HCT116 (cell line): Measurements from ENCODE around the gene FRMD8. TPM values are rescaled to one million over a fixed set of nuclear protein-coding genes. Genes with fewer than 3 reads are reported as not detected.

Source experiments
- ATAC-seq: fragments of 200-7000 bp; cut with Tn5 transposase; 2 replicates; pipeline ENCODE4 v1.9.1; 2020; ENCODE audit warnings: mild to moderate bottlenecking, moderate library complexity
- Bru-seq: library from RNA; stranded (reverse); fragments of 400-500 nt; gene quantifications from one replicate; lab custom pipeline; 2021; lab: Mats Ljungman, UMichigan
- BruChase-seq, 2 experiments: library from RNA; stranded (reverse); fragments of 400-500 nt; gene quantifications; one replicate each; lab custom pipeline; 2021; lab: Mats Ljungman, UMichigan
- BruUV-seq: library from RNA; stranded (reverse); fragments of 400-500 nt; replicated peaks from 2 replicates; lab custom pipeline; 2021; lab: Mats Ljungman, UMichigan
- CTCF ChIA-PET: fragments of 300-600 bp; sonication (Branson Sonifier 250); formaldehyde crosslinking; loops from one replicate; lab custom pipeline; 2021; ENCODE audit warnings: antibody characterized with exemption; lab: Charles Lee
- POLR2A ChIA-PET: fragments of 300-600, 350-600 bp; sonication (Branson Sonifier 250); formaldehyde crosslinking; loops from one replicate; lab custom pipeline; 2021; ENCODE audit warnings: antibody characterized with exemption; lab: Charles Lee
- RAD21 ChIA-PET, 2 experiments: fragments of 300-600 bp; sonication (Branson Sonifier 250); formaldehyde crosslinking; loops; one replicate each; lab custom pipeline; 2023; ENCODE audit warnings: low total read pairs in 2 of 2; ENCODE audit not compliant: uncharacterized antibody in 2 of 2, unreplicated experiment in 2 of 2, low non-redundant PET in 1 of 2; lab: Charles Lee
- DNase-seq: peaks from one replicate; pipeline ENCODE4 v3.0.0-alpha.2; 2010; ENCODE audit warnings: low read depth, low spot score
- H2AFZ ChIP-seq: fragments of 200-600 bp; shearing (Covaris generic), sonication (generic); 2 replicates; pipeline ENCODE4 v1.6.1; 2017; ENCODE audit warnings: low read depth, mixed run types, mixed read lengths, antibody characterized with exemption, low read length; ENCODE audit not compliant: poor library complexity, severe bottlenecking
- H3K27ac ChIP-seq: 2 replicates; pipeline ENCODE4 v1.5.1; 2012; ENCODE audit warnings: low read depth, low read length
- H3K27me3 ChIP-seq: fragments of 200-600 bp; sonication (generic); 2 replicates; pipeline ENCODE4 v1.6.1; 2016; ENCODE audit warnings: mixed run types, low read length, mixed read lengths; ENCODE audit not compliant: insufficient read depth
- H3K36me3 ChIP-seq, 2 experiments: fragments of 200-500 bp in 1 of 2; fragments of 200-600 bp in 1 of 2; sonication (Bioruptor generic) in 1 of 2; sonication (generic) in 1 of 2; 2 replicates each; pipeline versions ENCODE4 v1.5.1 to v1.6.1; 2014 to 2016; ENCODE audit warnings: low read length in 2 of 2, inconsistent platforms in 1 of 2, mixed read lengths in 1 of 2, mixed run types in 1 of 2; ENCODE audit not compliant: insufficient read depth in 2 of 2, control insufficient read depth in 1 of 2
- H3K4me1 ChIP-seq, 2 experiments: fragments of 200-600 bp in 1 of 2; sonication (generic) in 1 of 2; 2 replicates each; pipeline versions ENCODE4 v1.5.1 to v1.6.1; 2012 to 2017; ENCODE audit warnings: low read length in 2 of 2, inconsistent platforms in 1 of 2, mild to moderate bottlenecking in 1 of 2, mixed read lengths in 1 of 2, mixed run types in 1 of 2, moderate library complexity in 1 of 2; ENCODE audit not compliant: insufficient read depth in 2 of 2, control insufficient read depth in 1 of 2
- H3K4me2 ChIP-seq: fragments of 200-600 bp; sonication (generic); 2 replicates; pipeline ENCODE4 v1.6.1; 2017; ENCODE audit warnings: mixed run types, low read length, mixed read lengths
- H3K4me3 ChIP-seq, 2 experiments: fragments of 200-600 bp in 1 of 2; sonication (generic) in 1 of 2; replicated peaks in 1 of 2; 2 replicates each; pipeline ENCODE4 v1.5.1; 2011 to 2016; ENCODE audit warnings: low read length in 2 of 2, control low read depth in 1 of 2, low read depth in 1 of 2, mild to moderate bottlenecking in 1 of 2, mixed read lengths in 1 of 2, mixed run types in 1 of 2
- H3K79me2 ChIP-seq: fragments of 200-600 bp; sonication (generic); 2 replicates; pipeline ENCODE4 v1.6.1; 2017; ENCODE audit warnings: mild to moderate bottlenecking, mixed run types, low read length, moderate library complexity, mixed read lengths; ENCODE audit not compliant: insufficient read depth
- H3K9ac ChIP-seq: fragments of 200-600 bp; sonication (generic); 2 replicates; pipeline ENCODE4 v1.6.1; 2016; ENCODE audit warnings: low read length, mixed read lengths
- H3K9me2 ChIP-seq: fragments of 200-600 bp; sonication (generic), shearing (Covaris generic); 2 replicates; pipeline ENCODE4 v1.6.1; 2017; ENCODE audit warnings: mixed run types, mild to moderate bottlenecking, moderate library complexity; ENCODE audit not compliant: insufficient read depth
- H3K9me3 ChIP-seq, 2 experiments: fragments of 200-500 bp in 1 of 2; fragments of 200-600 bp in 1 of 2; sonication (Bioruptor generic) in 1 of 2; sonication (generic) in 1 of 2; 2 replicates each; pipeline ENCODE4 v1.6.1; 2014 to 2017; ENCODE audit warnings: low read length in 2 of 2, mixed read lengths in 2 of 2, inconsistent platforms in 1 of 2, low read depth in 1 of 2, mild to moderate bottlenecking in 1 of 2, mixed run types in 1 of 2, moderate library complexity in 1 of 2; ENCODE audit not compliant: control insufficient read depth in 1 of 2, insufficient read depth in 1 of 2
- H4K20me1 ChIP-seq: fragments of 200-600 bp; sonication (generic), shearing (Covaris generic); 2 replicates; pipeline ENCODE4 v1.6.1; 2017; ENCODE audit warnings: mixed run types, mild to moderate bottlenecking, moderate library complexity; ENCODE audit not compliant: insufficient read depth
- EZH2phosphoT487 ChIP-seq: fragments of 200-600 bp; IDR thresholded peaks from 2 replicates; pipeline ENCODE4 v1.6.1; 2018; ENCODE audit warnings: antibody characterized with exemption, borderline replicate concordance
- POLR2A ChIP-seq: IDR thresholded peaks from 2 replicates; pipeline ENCODE4 v1.7.0; 2011; ENCODE audit warnings: borderline replicate concordance; ENCODE audit not compliant: insufficient read depth, insufficient read length; ENCODE audit errors: extremely low read depth
- POLR2AphosphoS5 ChIP-seq: IDR thresholded peaks from 2 replicates; pipeline ENCODE4 v1.6.1; 2011; ENCODE audit warnings: mild to moderate bottlenecking, low read depth, low read length, moderate library complexity
- SIN3A ChIP-seq: IDR thresholded peaks from 2 replicates; pipeline ENCODE4 v1.6.1; 2012; ENCODE audit warnings: low read depth
- SP1 ChIP-seq: IDR thresholded peaks from 2 replicates; pipeline ENCODE4 v1.6.1; 2012; ENCODE audit warnings: low read depth
- intact Hi-C: fragments of 100-400 bp; cut with micrococcal nuclease; formaldehyde crosslinking; loops from 2 replicates; pipeline ENCODE4 v1.10.0; 2022
- long read RNA-seq: library from polyadenylated mRNA; unstranded; transcript quantifications from one replicate; pipeline ENCODE4 v2.0.0, GENCODE V29; 2021; ENCODE audit not compliant: unreplicated experiment
- polyA plus RNA-seq: library from polyadenylated mRNA; unstranded; fragments of >200 nt; gene quantifications from 2 replicates; pipeline ENCODE4 v1.2.1, GENCODE V29; 2012; ENCODE audit warnings: missing spikeins
- total RNA-seq: library from RNA; stranded (reverse); gene quantifications from one replicate; pipeline ENCODE4 v1.2.1, GENCODE V29; 2021; ENCODE audit not compliant: unreplicated experiment

FRMD8 gene, protein sequence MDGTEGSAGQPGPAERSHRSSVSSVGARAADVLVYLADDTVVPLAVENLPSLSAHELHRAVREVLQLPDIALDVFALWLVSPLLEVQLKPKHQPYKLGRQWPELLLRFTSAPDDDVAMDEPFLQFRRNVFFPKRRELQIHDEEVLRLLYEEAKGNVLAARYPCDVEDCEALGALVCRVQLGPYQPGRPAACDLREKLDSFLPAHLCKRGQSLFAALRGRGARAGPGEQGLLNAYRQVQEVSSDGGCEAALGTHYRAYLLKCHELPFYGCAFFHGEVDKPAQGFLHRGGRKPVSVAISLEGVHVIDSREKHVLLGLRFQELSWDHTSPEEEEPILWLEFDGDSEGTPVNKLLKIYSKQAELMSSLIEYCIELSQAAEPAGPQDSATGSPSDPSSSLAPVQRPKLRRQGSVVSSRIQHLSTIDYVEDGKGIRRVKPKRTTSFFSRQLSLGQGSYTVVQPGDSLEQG
- 35.8 TPM for total RNA-seq
- polyA plus RNA-seq, result 12.9 and 20.6 TPM in 2 replicates
- Bru-seq, nascent RNA, result percentile 58 among the genes with signal in this experiment
- percentile 73 among the genes with signal in this experiment for BruChase-seq, experiment 1, labeled RNA remaining after a 6-hour chase
- percentile 72 among the genes with signal in this experiment for BruChase-seq, experiment 2, labeled RNA remaining after a 2-hour chase
- long read RNA-seq, transcript FRMD8-203 (10 exons, 1,818 nt), result minor isoform, 13 of 111 reads
- long read RNA-seq, transcript FRMD8-201 (11 exons, 3,723 nt), result major isoform, 35 of 111 reads
- long read RNA-seq, partial matches to known transcripts, result 53 of 111 reads
- long read RNA-seq, other reads (novel, unspliced or antisense), result 7 of 111 reads

DNA sequence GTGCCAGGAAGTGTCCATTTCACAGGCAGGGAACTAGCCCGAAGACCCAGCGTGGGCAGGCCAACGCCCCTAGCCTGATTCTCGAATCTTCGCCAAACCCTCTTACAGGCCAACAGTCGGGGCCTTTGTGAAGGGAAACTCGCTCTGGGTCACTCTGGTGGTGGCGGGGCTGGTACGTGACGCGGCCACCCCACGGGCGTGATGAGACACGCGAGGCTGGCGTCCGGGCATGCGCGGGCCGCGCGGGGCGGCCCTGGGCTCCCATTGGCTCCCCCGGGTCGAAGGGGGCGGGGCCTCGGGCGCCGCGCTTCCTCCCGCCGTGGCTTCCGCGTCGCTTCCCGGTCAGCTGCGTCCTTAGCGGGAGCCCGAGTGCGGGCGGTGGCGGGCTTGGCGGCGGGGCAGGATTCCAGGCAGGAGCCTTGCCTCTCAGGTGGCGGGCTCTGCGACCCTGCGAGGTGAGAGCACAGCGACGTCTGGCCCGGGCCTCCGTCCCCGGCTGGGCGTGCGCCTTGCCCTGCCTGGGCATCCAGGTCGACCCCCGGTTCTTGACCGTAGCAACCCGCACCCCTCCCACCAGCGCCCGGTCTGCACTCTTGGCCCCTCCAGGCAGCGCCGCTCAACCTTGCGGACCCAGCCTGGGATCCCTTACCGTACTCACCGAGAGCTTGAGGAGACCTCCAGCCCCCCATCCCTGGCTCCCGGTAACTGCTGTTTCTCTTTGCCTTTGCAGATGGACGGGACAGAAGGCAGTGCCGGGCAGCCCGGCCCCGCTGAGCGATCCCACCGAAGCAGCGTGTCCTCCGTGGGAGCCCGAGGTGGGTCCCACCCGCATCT, at the start of gene FRMD8:
Gene FRMD8, plus strand, starts transcription at position 331 of the 834 bp plus-strand sequence. Its CDS starts 400 bp downstream, at position 731.
- no peaks in the 10 kb centered on the region for H3K9me3 ChIP-seq
- peak within 1 kb of the TSS; percentile 92 to 93 for H3K4me3 ChIP-seq
- ATAC-seq (peak; percentile 53), DNase-seq (peak; percentile 24)
- intact Hi-C loops, result no loop called here
- BruUV-seq, result TSS peak; percentile 72
- RAD21 ChIA-PET, result no interaction called here
- peak within 1 kb of the TSS; percentile 99 for H3K4me2 ChIP-seq
- peak within 1 kb of the TSS; percentile 88 for H3K9ac ChIP-seq
- no peaks in the 10 kb centered on the region for H4K20me1 ChIP-seq
- H3K9me2 ChIP-seq, result no peaks in the 10 kb centered on the region
- no peak within 1 kb of the TSS for H2AFZ ChIP-seq
- CTCF ChIA-PET, result no interaction called here
- TF ChIP-seq POLR2AphosphoS5, result peak; percentile 89
- TF ChIP-seq SP1, result no peak
- no peak for TF ChIP-seq POLR2A
- TF ChIP-seq SIN3A, result no peak
- TF ChIP-seq EZH2phosphoT487, result no peak
- peaks cover 0 to 11% of the 10 kb centered on the region in 2 experiments; a peak in 3 of 4 replicates for H3K36me3 ChIP-seq
- POLR2A ChIA-PET, result interaction anchor here (0.8 to 1.0 kb wide), 3 partner anchors 15 to 107 kb away, joined by 3 read pairs; no protein-coding TSS in a partner anchor
- peaks cover 36 to 71% of the 10 kb centered on the region in 2 experiments for H3K4me1 ChIP-seq
- peaks cover 21% of the 10 kb centered on the region; the same call in 1 of the 2 replicates for H3K79me2 ChIP-seq
- H3K27me3 ChIP-seq, result no peaks in the 10 kb centered on the region
- H3K27ac ChIP-seq, result peak within 1 kb of the TSS; percentile 76
